Heart left ventricle (tissue), 13 donors: ENCODE results near the gene KRT72.

ENCODE experiments used
- CTCF ChIP-seq, 12 donors: fragments of 200-600 bp; sonication (generic) in 4 of 12; IDR thresholded peaks; one replicate each; pipeline versions ENCODE4 v1.5.0 to v1.8.0; 2018 to 2022; ENCODE audit warnings: antibody characterized with exemption in 12 of 12, mild to moderate bottlenecking in 5 of 12
- POLR2A ChIP-seq, 2 donors: fragments of 450-650 bp; IDR thresholded peaks; one replicate each; pipeline ENCODE4 v1.6.1; 2017; ENCODE audit warnings: antibody characterized with exemption in 2 of 2, mild to moderate bottlenecking in 2 of 2, moderate library complexity in 2 of 2
- donor health status: ischemic (EF 13 %, LVEDD 7.1; RV severe dilation, severe dysfunction).
- donor health status: DM: no; HTN: yes; CAD: no.
- donor health status: DM: no; HTN: no; CAD: no.
- donor health status: ischemic (EF 25% LVEDD 6.9; RV normal size, moderate dysfunction).
- donor health status: ischemic (EF 25% LVEDD 5.7; RV mildly dilated, moderate dysfunction).
- donor health status: ischemic (EF 35%, LVEDD 5.7; RV mildly dilated, moderate dysfunction).
- donor health status: nonischemic (EF 11% LVEDD 7.7; RV severe dilation, severe dysfunction).
- donor health status: DM: yes; HTN: yes; CAD: no.
- donor health status: PGD.
- donor health status: ischemic (EF 29% LVEDD 5.4; RV normal size, mild dysfunction).
- donor health status: nonischemic (EF 23%, LVEDD 6.1; RV moderate dilation, normal function).

DNA sequence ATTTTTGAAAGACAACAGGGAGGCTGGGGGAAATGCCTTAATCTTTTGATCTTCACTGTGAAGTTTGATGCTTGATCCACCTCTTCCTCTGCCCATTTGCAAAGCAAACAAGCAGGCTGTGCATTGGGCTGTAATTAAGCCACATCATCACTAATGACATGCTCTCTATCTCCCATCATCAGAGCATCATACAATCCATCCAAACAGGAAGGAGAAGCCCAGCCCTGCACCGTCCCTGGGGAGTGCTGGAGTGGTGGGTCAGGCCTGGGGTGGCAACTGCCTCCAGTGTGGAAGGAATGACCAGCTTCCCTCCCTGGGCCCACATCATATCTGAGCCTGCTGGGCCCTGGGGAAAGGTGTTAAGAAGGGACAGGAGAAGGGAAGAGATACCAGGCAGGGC is 20.8 kb downstream of the KRT72 start:
- TF ChIP-seq CTCF (IDR thresholded peaks at IDR 0.05): no peak
- TF ChIP-seq POLR2A (IDR thresholded peaks at IDR 0.05): no peak
